Kidney epithelial cell (primary cell): ENCODE data around the gene UBQLN4. TPM values are rescaled to one million over a fixed set of nuclear protein-coding genes. Genes with fewer than 3 reads are reported as not detected.

Experiments
- DNase-seq: peaks from one replicate; pipeline ENCODE4 v3.0.0-alpha.2; 2010; ENCODE audit warnings: low read depth
- H3K27me3 ChIP-seq: 2 replicates; pipeline ENCODE4 v1.6.0; 2011; ENCODE audit warnings: low read length; ENCODE audit not compliant: control insufficient read depth, insufficient read depth
- H3K36me3 ChIP-seq: 2 replicates; pipeline ENCODE4 v1.5.1; 2011; ENCODE audit warnings: low read length; ENCODE audit not compliant: control insufficient read depth, insufficient read depth
- H3K4me3 ChIP-seq: 2 replicates; pipeline ENCODE4 v1.5.1; 2011; ENCODE audit warnings: low read depth, mild to moderate bottlenecking, control low read depth, low read length
- total RNA-seq: library from RNA; depleted of rRNA; stranded (reverse); fragments of >200 nt; gene quantifications from 2 replicates; pipeline ENCODE4 v1.2.3, GENCODE V29; 2015
- TF ChIP-seq, protein P1 (sequence below): IDR thresholded peaks from 2 replicates; pipeline ENCODE4 v1.5.1; 2011; ENCODE audit warnings: mild to moderate bottlenecking, moderate library complexity, low read length, control low read depth, inconsistent platforms; ENCODE audit not compliant: insufficient read depth, poor library complexity, severe bottlenecking

Gene UBQLN4
- total RNA-seq, 1 donor from 2014 or later = 28.2 TPM

DNA sequence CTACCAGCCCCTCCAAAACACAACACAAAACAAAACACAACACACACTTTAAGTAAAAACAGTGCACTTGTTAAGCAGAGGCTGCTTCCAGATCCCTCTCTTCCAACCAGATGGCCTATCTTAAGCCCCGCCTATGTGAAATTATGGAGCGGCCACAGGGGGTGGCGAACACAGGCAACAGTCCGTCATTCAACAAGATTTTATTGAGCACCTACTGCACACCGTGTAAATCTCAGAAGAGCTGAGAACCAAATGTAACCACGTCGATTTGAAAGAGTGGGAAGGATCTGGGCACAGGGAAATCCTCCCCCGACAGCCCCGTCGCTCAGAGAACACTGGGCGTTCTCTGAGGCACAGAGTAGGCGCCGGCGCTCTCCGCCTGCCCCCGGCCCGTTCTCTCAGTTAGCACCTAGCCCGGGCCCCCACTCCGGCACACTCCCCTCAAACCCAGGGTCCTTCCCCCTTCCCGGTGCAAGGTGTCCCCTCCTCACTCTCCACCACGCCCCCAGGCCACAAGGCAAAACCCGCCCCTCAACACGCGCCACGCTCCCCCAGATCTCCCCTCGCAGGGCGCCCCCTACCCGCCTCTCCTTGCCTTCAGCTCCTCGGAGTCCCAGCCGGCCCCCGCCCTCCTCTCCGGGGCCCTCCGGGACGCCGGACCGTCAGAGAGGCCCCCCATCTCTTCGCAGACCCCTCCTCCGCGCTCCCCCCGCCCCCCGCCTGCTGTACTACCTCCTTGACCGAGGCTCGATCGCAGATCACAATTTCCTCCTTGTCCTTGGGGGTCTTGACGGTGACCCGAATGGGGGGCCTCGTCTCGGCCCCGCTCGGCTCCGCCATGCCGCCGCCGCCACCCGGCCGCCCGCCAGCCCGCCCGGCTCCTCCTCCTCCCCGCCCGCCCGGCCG, 483 bp downstream of the UBQLN4 start:
- TF ChIP-seq, protein P1, sequence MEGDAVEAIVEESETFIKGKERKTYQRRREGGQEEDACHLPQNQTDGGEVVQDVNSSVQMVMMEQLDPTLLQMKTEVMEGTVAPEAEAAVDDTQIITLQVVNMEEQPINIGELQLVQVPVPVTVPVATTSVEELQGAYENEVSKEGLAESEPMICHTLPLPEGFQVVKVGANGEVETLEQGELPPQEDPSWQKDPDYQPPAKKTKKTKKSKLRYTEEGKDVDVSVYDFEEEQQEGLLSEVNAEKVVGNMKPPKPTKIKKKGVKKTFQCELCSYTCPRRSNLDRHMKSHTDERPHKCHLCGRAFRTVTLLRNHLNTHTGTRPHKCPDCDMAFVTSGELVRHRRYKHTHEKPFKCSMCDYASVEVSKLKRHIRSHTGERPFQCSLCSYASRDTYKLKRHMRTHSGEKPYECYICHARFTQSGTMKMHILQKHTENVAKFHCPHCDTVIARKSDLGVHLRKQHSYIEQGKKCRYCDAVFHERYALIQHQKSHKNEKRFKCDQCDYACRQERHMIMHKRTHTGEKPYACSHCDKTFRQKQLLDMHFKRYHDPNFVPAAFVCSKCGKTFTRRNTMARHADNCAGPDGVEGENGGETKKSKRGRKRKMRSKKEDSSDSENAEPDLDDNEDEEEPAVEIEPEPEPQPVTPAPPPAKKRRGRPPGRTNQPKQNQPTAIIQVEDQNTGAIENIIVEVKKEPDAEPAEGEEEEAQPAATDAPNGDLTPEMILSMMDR = peak; percentile 53
- Histone ChIP-seq H3K36me3 (peaks cover 1% of the 10 kb centered on the region), H3K27me3 (no peaks in the 10 kb centered on the region), H3K4me3 (peak overlapping the region; percentile 76)
- DNase-seq = no peak

DNA sequence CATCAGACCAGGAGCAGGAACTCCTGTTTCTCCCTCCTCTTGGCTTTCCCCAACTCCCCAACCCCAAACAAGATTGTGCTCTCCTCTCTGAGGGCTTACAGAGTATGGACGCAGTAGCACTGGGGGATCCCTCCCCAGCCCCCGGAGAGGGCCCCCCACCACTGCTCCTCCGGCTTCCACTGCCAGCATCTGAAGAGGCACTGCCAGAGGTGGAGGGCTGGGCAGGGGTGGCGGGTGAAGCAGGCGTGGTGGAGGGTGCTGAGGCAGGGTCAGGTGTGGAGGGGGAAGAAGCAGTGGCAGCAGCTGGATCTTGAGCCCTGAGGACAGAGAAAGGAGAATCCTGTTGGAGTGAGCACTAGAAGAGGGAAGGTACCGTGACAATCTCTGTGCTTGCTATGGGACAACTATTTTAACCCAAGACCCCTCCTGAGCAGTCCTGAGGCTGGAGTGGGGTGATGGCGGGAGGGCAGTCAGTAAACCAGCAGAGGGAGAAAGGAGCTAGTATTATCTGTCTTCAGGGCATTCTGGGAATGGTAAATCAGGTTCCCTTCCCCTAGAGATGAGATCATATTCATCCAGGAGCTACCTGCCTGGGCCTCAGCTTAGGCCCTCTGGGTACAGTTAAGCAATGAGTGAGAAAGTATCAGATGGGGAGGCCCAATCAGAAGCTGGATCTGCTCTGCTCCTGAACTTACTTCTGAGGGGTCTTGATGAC, 2.4 kb downstream of the UBQLN4 start:
- TF ChIP-seq, protein P1 = no peak

DNA sequence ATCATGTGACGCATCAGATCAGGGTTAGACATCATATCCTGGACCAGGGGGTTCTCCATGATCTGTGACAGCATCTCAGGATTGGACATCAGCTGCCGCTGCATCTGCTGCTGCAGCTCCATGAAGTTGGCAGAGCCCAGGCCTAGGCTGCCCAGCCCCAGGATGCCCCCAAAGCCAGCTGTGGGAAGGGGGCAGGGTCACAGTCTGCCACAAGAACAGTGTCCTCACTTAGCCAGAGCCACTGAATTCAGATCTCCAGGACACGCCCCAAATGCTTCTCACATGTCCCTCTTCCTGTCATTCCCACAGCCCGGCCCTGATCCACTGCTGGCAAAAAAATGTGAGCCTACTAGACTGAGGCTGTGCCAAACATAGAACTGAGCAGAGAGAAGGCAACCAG, 3.2 kb downstream of the UBQLN4 start:
- Histone ChIP-seq H3K4me3 (no peak overlapping the region), H3K27me3 (no peaks in the 10 kb centered on the region), H3K36me3 (peaks cover 1% of the 10 kb centered on the region)
- TF ChIP-seq, protein P1 = no peak
- DNase-seq = no peak

More for the DNA sequence above, 2.4 kb downstream of the UBQLN4 start:
- no peak for DNase-seq
- Histone ChIP-seq H3K4me3 (no peak overlapping the region), H3K27me3 (no peaks in the 10 kb centered on the region), H3K36me3 (peaks cover 1% of the 10 kb centered on the region)

DNA sequence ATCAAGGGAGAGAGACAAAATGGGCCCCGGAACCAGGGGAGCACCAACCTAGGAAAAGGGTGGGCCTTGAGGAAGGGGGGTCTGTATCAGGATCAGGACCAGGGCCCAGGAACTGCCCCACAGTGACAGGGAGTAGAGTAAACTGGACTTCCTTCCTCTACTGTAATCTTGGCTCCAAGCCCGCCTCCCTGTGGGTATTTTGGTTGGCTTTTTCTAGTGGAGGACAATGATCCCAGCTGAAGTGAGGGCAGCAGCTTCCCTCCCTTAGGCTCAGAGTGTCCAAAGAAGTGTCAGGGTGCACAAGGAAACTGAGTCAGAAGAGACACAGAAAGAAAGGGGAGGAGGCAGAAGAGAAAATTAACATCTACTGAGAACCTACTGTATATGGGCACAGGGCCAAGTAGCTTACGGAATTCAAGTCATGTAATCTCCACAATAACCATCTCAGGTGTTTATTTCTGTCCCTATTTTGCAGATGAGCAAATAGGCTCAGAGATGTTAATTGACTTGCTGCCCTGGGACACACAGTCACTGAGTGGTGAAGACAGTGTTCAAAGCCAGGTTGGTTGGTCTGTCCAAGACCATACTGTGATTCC, 4.8 kb downstream of the UBQLN4 start:
- no peak for DNase-seq
- H3K36me3 ChIP-seq = peaks cover 1% of the 10 kb centered on the region
- no peak overlapping the region for H3K4me3 ChIP-seq
- no peaks in the 10 kb centered on the region for H3K27me3 ChIP-seq
- TF ChIP-seq, protein P1 = no peak

DNA sequence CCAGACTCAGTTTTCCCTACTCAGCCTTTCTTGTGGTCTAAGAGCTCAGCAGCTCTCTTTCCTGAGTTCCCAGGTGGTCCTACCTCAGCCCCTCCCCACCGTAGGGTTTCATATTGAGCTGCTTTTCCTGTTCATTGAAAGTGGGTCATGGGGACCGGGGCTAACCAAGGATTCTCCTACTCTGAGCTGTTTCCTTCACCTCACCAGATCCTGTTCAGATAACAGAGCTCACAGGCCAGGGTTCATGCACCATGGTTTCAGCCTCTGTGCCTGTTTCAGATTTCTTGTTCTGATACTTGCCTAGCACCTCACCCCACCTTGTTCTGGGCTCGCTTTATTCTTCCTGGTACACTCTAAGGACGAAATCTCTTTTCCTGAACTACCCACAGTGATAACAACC, 8.5 kb downstream of the UBQLN4 start:
- H3K27me3 ChIP-seq = no peaks in the 10 kb centered on the region
- DNase-seq = no peak
- no peak overlapping the region for H3K4me3 ChIP-seq
- TF ChIP-seq, protein P1 = no peak
- H3K36me3 ChIP-seq = peaks cover 1% of the 10 kb centered on the region
